A172 (cell line): ENCODE data around the gene LZIC. TPM values are rescaled to one million over a fixed set of nuclear protein-coding genes. Genes with fewer than 3 reads are reported as not detected.

ENCODE experiments used
- DNase-seq: peaks from one replicate; pipeline ENCODE4 v3.0.0-alpha.2; 2015; ENCODE audit warnings: low spot score
- total RNA-seq: library from RNA; depleted of rRNA; stranded (reverse); fragments of >200 nt; shearing (Covaris generic); gene quantifications from 2 replicates; pipeline ENCODE4 v1.2.3, GENCODE V29; 2014

Gene LZIC
- total RNA-seq, 1 experiment from 2014 or later: 22.1 TPM

DNA sequence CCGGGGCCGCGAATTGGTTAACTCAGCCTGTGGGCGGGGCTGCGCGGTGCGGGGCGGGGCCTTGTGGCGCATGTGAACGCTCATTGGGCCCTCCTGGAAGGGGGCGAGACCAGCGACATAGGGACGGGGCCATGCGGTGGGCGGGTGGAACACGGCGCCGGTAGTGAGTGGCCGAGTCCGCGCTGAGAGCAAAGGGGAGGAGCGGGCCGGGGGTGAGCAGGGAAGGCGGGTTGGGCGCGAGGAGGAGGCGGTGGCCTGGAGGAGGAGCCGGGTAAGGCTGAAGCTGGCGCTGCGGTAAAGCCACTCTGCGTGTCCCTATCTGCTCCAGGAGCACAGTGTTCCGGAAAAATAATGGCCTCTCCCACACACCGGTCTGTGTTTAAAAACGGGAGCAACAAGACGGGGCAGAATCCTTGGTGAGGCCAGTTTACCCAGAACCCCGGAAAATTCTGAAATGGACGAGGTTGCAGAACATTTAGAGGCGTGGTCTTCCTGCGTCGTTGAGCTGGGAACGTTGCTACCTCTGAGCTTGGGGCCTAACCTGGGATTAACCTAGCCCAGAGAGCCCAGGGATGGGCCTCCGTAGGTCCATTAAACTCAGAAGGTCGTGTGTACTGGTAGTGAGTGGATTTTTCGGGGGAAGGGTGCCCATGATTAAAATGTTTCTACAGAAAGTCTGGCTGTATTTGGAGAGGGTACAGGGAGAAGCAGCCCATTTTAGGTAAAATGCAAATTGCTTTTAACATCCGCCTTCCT, 32.6 kb downstream of the LZIC start:
- peak; percentile 90 for DNase-seq

DNA sequence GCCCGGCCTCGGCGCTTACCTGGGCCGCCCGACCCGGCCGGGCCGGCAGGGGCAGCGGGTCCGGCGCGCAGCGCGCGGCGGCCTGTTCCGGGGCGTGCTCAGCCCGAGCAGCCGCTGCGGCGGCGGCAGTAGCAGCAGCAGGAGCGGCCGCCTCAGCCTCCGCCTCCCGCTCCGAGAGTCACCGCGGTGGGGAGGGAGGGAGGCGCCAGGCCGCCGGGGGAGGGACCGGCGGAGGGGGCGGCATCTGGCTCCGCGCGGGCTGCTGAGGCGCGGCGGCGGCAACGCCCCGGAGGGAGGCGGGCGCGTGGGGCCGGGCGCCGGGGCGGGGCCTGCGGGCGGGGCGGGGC, 33.1 kb downstream of the LZIC start, which contains the start of gene CTNNBIP1:
Gene CTNNBIP1, minus strand, starts transcription at position 194 of the 347 bp plus-strand sequence. CDS start 38,205 bp downstream, outside the sequence.
- DNase-seq: no peak

DNA sequence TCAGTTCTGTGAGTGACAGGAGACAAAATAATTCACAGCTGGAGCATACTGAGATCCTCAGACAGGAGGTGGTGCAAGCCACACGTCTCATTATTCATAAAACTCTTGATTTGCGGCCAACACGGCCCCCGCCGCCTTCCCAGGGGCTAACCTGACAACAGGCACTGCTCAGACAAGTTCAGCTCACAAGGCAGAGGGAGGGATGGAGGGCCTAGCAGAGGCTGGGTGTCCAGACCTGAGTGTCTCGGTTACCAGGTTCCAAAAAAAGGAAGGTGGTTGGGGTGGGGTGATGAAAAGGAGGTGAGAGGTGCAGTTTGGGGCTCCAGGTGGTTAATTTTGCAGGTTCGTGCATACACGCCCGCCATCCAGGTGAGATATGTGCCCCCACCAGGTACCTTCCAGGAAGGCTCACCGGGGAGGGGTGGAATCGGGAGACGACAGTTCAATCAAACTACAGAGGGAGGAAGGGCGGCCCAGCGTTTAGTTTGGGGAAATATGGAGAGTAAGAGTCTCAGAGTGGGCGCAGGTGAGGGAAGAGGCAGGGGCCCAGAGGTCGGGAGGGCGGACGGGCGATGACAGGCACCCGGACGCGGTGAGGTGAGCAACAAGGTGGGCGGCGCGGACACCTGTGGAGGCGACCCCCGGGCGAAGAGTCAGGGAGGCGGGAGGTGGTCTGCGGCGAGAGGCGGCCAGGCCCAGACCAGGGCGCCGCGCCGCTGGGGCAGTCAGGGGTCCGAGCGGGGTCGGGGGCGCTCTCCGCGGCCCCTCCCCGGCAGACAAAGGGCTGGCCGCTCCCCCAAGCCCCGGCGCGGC, 33.8 kb downstream of the LZIC start:
- no peak for DNase-seq

DNA sequence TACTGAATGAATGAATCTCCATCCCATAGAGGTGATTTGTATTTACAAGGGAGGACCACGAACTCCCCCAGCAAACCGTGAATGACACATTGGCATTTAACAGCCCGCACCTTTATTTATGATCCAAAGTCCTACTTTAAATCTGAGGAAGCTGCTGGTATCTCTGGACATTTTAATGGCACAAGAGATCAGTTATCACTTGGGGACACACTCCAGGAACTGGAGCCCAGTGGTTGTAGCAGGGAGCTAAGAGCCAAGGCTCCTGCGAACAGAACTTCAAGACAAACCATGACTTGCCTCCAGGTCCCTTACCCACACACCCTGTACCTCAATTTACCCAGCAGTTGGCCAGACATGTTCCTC, 34.3 kb downstream of the LZIC start:
- DNase-seq: no peak

DNA sequence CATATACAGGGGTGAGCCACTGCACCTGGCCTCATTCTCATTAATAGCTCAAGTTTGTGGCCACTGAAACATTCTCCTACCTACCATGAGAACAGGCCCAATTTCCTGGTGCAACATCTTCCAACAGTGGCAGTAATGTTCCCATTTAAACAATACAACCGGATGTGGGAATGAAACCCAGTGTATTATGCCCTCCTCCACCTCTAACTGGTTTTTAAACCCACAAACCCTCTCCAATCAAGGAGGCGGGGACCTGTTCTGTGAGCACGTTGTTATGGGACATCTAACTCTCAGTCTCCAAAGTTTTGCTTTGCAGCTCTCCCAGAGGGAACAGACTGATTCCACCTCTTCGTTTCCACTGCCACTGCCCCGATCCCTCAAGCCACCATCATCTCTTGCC, 35.8 kb downstream of the LZIC start:
- no peak for DNase-seq

DNA sequence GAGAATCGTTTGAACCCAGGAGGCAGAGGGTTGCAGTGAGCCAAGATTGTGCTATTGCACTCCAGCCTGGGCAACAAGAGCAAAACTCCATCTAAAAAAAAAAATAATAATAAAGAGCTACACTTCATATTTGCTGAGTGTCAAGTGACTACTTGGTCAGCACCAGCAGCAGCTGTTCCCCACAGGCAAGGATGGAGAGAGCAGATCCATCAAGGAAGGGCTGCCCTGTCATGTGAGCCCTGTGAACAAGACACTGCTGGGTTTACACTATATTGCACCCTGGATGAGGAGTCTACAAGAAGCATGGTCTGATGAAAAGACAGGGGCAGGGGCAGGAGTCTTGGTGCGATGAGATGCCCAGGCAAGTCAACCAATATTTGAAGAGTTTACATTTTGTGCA, 36.7 kb downstream of the LZIC start:
- no peak for DNase-seq

DNA sequence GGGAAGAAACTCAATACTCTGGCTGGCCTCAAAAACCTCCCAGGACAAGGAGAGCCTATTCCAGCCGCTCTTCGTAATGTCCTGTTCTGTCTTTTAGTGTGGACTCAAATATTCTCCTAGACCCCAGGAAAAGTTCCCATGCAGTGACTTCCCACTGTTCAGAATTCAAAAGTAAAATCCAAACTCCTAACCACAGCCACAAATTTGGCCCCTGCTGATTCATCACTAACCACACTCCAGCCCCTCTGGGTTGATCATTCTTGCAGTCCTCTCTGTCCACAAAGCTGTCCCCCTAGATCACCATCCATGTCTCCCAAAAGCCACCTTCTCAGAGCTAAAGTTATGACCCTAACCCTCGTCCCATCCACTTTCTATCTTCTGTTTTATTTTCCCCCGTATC, 38.2 kb downstream of the LZIC start:
- no peak for DNase-seq

DNA sequence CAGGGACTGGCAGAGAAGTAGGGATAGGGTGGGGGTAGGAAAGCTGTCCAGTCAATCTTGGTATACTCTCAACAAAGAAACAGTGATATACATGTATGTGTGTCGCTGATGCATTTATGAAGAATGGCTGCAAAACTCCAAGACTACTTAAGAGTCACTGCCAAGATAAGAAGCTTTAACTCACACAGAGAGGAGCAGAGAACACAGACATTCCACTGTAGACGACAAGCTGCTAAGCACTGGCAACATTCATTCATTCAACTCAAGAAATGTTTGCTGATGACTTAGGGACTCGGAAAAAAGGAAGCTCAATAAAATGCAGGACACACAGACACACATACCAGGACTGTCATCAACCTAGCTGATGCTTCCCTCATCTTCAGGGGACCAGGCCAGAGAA, 38.6 kb downstream of the LZIC start:
- no peak for DNase-seq

DNA sequence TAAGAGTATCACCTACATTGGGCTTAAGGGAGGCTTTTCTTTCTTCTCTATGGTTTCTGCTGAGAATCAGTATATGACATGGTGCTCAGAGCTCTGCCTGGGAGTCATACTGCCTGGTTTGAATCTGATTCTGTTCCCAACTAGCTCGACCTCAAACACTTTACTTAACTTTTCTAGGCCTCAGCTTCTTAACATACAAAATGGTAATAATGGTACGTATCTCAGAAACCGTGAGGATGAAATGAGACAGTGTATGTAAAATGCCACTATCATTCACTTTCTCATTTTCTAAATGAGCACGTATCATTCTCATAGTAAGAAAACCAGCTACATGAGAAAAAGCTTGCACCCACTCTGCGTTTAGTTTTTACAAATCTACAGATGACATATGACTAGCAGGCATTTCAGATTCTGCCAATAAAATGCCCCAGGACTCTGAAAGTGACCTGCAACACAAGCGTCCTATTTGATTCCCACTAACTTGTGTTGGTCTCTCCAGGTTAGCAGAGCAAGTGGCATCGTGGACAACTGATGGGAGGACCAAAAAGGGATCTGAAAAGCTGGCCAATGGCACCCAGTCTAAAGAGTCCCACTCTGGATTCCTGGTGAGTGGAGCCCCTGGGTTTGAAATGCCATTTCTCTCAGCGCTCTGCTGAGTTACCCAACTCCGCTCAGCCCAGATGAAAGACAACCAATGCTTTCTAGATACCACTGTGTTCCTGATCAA, 39.2 kb downstream of the LZIC start:
- no peak for DNase-seq

DNA sequence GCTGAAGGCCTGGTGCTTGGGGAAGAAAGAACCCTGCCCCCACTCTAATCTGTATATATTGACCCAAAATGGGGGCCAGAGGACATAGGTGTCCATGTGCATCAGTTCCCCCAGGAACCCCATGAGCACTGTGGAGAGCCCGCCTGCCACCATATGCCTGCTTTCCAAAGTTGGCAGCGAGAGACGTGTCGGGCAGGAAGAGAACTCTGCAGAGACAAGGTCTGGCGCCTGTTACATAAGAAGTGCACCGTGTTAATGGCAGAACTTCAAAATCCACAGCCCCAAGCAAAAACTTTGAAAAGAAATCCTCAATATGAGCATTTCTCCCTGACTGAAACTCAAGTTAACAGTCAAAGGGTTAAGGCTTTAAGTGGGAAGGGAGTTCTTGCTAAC, 41.1 kb downstream of the LZIC start:
- DNase-seq: no peak

DNA sequence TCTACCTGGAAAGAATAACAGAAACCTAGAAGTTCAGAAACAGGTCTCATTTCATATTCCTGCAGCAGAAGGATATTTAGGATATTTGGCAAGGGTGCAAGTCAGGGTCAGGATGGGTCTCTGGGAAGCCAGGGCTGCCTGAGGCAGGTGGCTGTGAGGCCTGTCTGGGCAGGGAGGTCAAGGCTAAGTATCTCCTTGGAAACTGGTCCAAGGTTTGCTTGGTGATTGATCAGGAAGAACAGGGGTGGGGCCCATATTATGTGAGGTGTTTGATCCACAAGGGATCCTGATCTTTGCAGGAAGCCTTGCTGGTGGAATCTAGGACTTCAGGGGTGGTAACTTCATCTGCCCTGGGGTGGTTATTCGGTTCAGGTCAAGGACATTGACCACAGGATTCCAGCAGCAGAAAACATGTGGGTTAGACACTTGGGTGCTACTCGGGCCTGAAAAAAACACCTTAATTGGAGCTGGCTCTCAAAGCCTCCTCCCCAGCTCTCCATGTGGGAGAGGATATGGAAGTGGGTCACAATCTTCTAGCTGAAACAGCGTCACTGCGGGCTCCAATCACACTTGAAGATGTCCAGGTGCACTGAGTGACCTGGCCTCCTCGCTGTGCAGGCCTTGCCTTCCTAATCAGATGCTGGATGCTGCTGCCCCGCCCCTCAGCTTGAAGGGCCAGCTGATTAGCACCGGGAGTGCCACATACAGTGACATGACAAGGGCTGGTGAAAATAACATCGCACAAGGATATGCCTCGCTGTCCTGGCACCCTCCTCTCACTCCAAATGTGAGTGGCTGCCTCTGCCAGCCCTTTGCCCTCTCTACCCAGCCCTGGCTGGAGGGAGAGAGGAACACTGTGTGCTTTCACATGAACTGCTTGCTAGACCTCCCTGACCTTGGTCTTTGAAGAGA, 41.8 kb downstream of the LZIC start:
- DNase-seq: no peak

DNA sequence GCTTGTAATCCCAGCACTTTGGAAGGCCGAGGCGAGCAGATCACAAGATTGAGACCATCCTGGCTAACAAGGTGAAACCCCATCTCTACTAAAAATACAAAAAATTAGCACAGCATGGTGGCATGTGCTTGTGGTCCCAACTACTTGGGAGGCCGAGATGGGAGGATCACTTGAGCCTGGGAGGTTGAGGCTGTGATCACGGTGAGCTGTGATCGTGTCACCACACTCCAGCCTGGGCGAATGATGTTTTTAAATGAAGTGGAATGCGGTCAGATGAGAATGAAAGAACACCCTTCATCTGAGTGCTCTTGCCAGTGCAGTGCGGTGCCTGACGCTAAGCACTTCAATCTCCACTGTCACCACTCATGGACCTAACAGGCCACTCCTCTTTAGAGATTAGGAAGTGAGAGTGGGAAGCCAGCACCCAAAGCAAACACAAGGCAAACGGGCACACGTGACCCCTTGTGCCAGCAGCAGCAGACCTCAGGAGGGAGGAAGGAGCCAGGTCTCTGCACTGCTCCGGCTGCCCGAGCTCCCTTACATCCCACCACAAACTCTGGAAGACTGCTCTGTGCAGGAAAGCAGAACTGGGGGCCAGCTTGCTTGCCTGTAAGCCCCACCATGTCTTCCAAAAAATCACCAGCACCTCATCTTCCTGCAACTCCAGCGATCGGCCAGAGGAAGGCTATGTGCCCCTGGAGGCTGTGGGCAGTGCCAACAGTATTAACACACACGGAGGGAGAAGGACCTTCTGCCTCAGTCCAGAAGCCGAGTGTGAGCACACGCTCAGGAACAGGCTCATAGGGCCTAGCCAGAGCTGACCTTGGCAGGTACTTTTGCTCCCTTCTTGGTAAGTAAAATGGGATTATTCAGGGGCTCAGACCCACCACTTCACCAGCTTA, 42.8 kb downstream of the LZIC start:
- DNase-seq: no peak

DNA sequence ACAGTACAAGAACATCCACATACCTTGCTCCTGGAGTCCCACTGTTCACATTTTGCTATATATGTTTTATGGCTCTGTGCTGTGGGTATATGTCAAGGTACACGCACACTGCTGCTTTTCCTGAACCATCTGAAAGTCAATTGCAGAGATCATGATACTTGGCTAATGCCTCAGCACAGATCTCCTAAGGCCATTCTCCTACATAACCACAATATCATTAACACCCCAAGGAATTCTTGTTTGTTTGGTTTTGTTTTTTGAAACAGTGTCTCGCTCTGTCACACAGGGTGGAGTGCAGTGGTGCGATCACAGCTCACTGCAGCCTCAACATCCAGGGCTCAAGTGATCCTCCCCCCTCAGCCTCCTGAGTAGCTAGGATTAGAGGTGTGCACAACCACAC, 49.1 kb downstream of the LZIC start:
- no peak for DNase-seq

DNA sequence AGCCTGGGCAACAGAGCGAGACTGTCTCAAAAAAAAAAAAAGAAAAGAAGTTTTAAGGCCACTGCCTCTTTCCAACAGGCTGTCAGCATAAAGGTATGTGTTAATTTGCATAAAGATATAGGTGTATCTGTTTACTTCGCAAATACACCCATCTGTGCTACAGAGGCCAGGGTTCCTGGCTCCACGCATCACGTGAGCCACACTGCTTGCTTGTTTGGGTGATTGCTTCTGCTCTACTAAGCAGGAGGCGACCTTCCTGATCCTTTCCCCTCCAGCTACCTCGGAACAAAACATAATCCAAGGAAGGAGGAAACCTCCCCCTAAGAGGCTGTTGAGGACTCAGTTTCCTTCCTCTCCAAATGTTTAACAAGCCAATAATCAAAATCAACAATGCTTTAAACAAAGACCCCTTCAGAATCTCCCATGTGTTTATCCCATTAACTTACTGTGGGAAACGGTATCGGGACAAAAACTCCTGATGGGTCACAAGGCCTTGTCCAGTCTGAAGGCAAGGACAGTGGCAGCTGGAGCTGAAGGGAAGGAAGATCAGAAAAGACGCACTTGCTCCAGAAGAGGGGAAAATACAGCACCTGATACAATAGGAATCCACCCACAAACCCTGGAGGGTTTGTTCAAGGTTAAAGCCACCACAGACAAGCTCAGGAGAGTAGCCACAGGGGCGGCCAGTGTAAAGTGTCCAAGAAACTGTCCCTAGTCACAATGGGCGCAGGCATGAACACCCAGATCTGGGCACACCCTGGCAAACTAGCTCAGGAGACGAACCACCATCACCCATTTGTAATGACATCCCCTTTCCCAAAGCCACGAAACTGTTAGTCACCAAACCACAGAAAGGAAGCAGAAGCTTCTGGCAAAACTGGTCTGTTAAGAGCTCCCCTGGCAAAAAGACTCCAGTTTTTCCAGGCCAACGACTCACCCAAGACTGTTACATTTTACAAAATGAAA, 50.3 kb downstream of the LZIC start:
- DNase-seq: peak; percentile 69

DNA sequence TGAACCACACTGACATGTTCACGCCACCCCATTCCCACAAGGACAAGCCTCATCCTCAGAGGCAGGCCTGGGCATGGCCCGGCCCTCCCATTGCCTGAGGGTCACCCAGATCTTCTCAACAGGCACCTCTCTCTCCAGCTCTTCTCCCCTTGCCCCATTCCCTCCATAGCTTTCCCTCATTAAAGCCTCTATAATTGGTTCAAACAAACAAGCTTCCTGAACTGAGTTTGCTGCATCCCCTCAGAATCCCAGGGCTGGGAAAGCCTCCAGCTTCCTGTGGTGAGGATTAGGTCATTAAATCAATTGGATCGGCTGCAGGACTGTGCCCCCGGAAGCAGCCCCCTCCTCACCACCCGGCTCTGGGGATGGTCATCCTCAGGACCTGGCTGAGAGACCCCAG, 52.0 kb downstream of the LZIC start:
- DNase-seq: peak; percentile 26

DNA sequence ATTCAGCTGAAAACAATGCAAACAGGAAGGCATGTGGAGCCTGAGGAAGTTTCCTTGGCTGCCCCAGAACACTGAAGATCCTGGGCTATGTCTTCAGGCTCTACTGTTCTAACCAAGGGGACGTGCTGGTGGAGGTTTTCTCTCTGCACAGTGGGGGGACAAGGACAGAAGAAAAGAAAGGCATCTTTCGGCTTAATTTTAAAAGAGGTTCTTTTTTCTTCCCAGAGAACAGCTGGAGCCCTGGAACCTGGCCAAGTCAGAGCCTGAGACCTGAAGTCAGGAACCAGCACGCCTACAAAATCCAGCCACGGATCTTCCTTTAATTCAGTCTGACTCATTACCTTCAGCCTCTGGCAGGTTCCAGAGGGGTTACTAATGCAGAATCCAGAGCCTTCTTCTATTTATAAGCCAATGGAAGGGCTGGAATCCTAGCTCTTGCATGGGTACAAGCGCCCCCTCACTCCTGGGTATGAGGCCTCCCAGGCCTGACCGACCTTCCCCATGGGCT, 52.9 kb downstream of the LZIC start:
- peak; percentile 80 for DNase-seq

DNA sequence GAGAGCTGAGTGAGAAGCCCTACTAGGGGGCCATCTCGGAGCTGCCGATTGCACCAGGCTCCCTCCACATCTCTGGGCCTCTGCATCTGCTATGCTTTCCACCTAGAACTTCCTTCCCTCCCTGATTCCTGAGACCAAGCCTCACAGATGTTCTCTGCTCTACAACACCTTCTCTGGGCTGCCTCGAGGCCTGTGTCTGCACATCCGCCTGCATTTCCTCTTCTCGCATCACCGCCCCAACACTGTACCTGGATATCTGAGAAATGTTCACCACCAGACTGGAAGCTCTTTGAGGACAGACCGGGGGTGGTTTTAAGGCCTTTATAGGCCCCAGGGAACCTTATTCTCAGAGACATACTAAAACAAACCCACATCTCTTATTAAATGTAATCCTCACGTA, 53.8 kb downstream of the LZIC start:
- DNase-seq: no peak

DNA sequence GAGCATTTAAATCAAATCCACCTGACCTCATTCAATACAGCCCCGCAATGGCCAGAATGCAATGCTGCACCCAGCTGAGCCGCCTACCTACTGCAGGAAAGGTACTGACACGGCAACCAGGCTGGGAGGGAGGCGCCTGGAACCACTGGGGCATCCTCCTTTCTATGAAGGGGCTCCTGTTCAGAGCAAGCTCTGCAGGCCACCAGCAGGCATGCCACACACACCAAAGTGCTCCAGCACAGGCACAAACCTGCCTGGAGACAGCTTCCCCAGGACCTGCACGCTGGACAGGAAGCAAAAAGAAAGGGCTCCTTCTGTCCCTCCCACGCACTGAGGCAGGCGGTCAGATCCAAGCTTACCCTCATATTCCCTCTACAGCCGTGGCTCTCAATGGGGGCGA, 54.3 kb downstream of the LZIC start:
- no peak for DNase-seq

DNA sequence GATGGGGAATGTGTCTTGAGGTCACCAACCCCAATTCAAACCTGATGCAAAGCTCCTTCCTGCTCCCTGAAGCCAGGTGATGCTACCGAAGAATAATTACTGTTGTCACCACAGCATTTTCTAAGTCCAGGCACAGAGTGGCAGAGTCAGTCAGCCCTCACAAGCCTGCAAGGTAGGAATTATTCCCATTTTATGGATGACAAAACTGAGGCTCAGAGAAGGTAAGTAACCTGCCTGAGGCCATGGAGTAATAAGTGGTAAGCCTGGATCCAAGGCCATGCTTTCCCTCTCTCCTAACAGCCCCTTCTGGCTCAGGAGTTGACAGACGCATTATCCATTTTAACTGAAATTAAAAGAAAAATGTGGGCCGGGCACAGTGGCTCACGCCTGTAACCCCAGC, 56.1 kb downstream of the LZIC start:
- DNase-seq: no peak
